ENCODE results near the gene CA5A.

The CA5A gene

DNA sequence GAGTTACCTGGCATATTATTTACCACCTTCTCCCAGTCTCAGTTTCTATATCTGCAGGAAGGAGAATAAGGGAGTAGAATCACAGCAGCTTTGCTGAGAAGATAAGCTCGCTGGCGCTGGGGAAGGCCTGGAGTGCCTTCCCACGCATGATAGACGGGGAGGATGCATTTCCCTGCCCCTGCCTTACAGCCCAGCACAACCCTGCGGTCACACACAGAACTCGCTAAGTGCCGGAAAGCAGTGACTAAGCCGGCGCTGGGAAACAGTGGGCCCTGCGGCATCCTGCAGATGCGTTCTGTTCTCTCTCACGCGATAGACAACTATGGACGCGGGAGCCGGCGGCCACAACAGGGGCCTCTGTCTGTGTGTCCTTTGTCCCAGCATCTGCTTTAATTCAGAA is 4.8 kb downstream of the CA5A start:
- H3K27ac ChIP-seq, result no peak overlapping the region
- TF ChIP-seq, protein P1, sequence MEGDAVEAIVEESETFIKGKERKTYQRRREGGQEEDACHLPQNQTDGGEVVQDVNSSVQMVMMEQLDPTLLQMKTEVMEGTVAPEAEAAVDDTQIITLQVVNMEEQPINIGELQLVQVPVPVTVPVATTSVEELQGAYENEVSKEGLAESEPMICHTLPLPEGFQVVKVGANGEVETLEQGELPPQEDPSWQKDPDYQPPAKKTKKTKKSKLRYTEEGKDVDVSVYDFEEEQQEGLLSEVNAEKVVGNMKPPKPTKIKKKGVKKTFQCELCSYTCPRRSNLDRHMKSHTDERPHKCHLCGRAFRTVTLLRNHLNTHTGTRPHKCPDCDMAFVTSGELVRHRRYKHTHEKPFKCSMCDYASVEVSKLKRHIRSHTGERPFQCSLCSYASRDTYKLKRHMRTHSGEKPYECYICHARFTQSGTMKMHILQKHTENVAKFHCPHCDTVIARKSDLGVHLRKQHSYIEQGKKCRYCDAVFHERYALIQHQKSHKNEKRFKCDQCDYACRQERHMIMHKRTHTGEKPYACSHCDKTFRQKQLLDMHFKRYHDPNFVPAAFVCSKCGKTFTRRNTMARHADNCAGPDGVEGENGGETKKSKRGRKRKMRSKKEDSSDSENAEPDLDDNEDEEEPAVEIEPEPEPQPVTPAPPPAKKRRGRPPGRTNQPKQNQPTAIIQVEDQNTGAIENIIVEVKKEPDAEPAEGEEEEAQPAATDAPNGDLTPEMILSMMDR (conservative IDR thresholded peaks at IDR 0.05), result no peak

GRCh38 chr16:87930456-87930855 is 5.9 kb downstream of the CA5A start:
- TF ChIP-seq, protein P1 (conservative IDR thresholded peaks at IDR 0.05), result no peak
- H3K27ac ChIP-seq, result no peak overlapping the region

- TF ChIP-seq, protein P1 (conservative IDR thresholded peaks at IDR 0.05), result no peak
- H3K27ac ChIP-seq, result no peak overlapping the region
Observed at GRCh38 chr16:87929986-87930385, 6.3 kb downstream of the CA5A start.

- no peak overlapping the region for H3K27ac ChIP-seq
- TF ChIP-seq, protein P1 (conservative IDR thresholded peaks at IDR 0.05), result no peak
Observed at GRCh38 chr16:87927195-87927562, 9.2 kb downstream of the CA5A start.

DNA sequence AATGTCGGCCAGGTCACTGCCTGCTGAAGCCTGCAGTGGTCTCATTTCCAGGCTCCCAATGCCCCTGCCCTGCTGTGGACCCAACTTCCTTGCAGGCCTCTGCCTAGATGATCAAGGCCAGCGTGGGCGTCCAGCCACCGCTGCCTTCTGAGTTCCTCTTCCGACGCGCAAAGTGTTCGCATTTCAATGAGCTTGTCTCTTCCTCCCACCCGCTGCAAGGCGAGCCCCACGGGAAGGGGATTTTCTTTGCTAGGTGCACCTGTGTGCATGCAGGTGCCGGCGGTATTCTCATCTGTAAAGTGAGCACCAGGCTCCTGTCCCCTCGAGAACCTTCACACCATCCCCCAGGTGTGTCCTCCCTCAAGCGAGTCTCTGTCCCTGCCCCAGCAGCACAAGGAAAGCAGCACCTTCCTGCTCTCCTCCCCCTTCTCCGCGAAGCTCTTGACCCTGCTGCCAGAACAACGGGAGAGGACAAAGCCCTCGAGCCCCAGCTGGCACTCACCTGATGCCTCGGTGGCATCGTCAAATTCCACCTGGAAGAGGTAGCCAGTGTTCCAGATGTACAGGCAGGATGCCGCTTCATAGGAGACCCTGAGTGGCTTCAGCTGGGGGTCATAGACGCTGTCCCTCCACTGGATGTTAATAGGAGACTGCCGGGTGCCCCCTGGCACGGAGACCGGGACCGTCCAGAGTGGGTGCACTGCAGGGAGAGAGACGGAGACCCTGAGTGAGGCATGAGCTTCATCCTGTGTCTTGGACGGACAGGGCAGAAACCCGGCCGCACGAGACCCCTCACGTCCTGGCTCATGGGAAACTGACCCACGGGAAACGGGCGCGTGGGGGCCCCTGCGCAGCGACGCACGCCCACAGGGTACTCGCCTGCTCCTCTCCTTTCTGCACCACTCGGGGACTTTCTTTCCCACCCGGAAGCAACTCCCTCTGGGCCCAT is 9.8 kb downstream of the CA5A start:
- H3K27ac ChIP-seq, result no peak overlapping the region; the same call in 1 of the 2 replicates
- TF ChIP-seq, protein P1 (conservative IDR thresholded peaks at IDR 0.05), result no peak

DNA sequence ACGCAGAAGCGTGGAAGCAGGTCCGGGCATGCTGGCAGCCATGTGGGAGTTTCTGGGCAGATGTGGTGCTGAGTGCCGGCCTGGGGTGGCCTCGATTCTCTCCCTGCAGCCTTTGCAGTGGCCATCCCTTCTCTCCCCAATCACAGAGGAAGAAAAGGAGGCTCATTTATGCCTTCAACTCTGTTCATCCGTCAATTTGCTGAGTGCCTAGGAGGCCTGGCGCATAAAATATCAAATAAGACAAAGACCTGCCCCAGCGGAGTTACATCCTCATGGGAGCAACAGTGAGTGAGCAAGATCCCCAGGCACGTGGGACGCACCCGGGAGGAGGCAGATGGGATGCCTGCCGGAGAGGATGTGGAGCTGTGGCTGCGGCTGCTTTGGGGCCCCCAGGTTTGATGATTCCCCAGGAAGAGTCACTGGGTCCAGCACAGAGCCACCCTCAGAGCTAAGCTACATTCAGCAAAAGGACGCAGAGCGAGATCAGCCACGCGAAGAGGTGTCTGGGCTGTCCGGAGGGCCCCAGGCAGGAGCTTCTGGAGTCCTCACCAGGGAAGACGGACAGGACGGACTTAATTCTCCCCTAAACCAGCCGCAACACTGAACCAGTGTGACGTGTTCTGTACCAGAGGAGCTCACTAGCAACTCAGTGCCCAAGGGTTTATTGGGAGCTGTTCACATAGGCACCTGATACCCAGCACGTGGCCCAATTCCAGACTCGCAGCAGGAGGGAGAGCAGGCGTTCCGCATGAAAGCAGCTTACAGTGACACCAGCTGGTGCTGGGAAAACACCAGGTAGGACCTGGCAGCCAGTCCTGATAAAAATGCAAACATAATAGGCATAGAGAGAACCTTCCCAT is 11.3 kb downstream of the CA5A start:
- TF ChIP-seq, protein P1 (conservative IDR thresholded peaks at IDR 0.05), result no peak
- H3K27ac ChIP-seq, result peak overlapping the region; percentile 48
